Measurements from ENCODE around the gene MACROD2.
"Not testable (repeated sequence)": the region's sequence is repeated elsewhere in the genome, so short reads cannot be mapped to it uniquely, and the experiment has no call there.

Gene MACROD2

GRCh38 chr20:15345287-15345686 is 1350.0 kb downstream of the MACROD2 start:
- no peak for DNase-seq (ENCODE audit: extremely low read depth in 1 of 2, low read depth in 1 of 2)

GRCh38 chr20:15346657-15347280 is 1351.5 kb downstream of the MACROD2 start:
- no peak for DNase-seq (ENCODE audit: extremely low read depth in 1 of 2, low read depth in 1 of 2)

GRCh38 chr20:15359056-15359455 is 1363.7 kb downstream of the MACROD2 start:
- DNase-seq (ENCODE audit: extremely low read depth in 1 of 2, low read depth in 1 of 2) = no peak

GRCh38 chr20:15362849-15363248 is 1367.5 kb downstream of the MACROD2 start:
- no peak for DNase-seq (ENCODE audit: extremely low read depth in 1 of 2, low read depth in 1 of 2)

GRCh38 chr20:15364781-15365180 is 1369.5 kb downstream of the MACROD2 start:
- no peak for DNase-seq (ENCODE audit: extremely low read depth in 1 of 2, low read depth in 1 of 2)

- DNase-seq (ENCODE audit: extremely low read depth in 1 of 2, low read depth in 1 of 2) = no peak
Observed at GRCh38 chr20:15370370-15370769, 1375.1 kb downstream of the MACROD2 start.

- no peak for DNase-seq (ENCODE audit: extremely low read depth in 1 of 2, low read depth in 1 of 2)
Observed at GRCh38 chr20:15374682-15375081, 1379.4 kb downstream of the MACROD2 start.

GRCh38 chr20:15375836-15376235 is 1380.5 kb downstream of the MACROD2 start:
- DNase-seq (ENCODE audit: extremely low read depth in 1 of 2, low read depth in 1 of 2) = no peak

- not testable (repeated sequence) for DNase-seq (ENCODE audit: extremely low read depth in 1 of 2, low read depth in 1 of 2)
Observed at GRCh38 chr20:15377603-15378002, 1382.3 kb downstream of the MACROD2 start.

- DNase-seq (ENCODE audit: extremely low read depth in 1 of 2, low read depth in 1 of 2) = no peak
Observed at GRCh38 chr20:15378151-15378550, 1382.8 kb downstream of the MACROD2 start.

GRCh38 chr20:15379681-15380296 is 1384.5 kb downstream of the MACROD2 start:
- DNase-seq (ENCODE audit: extremely low read depth in 1 of 2, low read depth in 1 of 2) = no peak

GRCh38 chr20:15380770-15381169 is 1385.5 kb downstream of the MACROD2 start:
- DNase-seq (ENCODE audit: extremely low read depth in 1 of 2, low read depth in 1 of 2) = no peak

GRCh38 chr20:15387228-15387627 is 1391.9 kb downstream of the MACROD2 start:
- DNase-seq (ENCODE audit: extremely low read depth in 1 of 2, low read depth in 1 of 2) = no peak

GRCh38 chr20:15395457-15395856 is 1400.1 kb downstream of the MACROD2 start:
- no peak for DNase-seq (ENCODE audit: extremely low read depth in 1 of 2, low read depth in 1 of 2)

- DNase-seq (ENCODE audit: extremely low read depth in 1 of 2, low read depth in 1 of 2) = no peak
Observed at GRCh38 chr20:15396026-15396425, 1400.7 kb downstream of the MACROD2 start.

- no peak for DNase-seq (ENCODE audit: extremely low read depth in 1 of 2, low read depth in 1 of 2)
Observed at GRCh38 chr20:15396900-15397299, 1401.6 kb downstream of the MACROD2 start.

GRCh38 chr20:15399781-15400180 is 1404.5 kb downstream of the MACROD2 start:
- DNase-seq (ENCODE audit: extremely low read depth in 1 of 2, low read depth in 1 of 2) = no peak

- no peak for DNase-seq (ENCODE audit: extremely low read depth in 1 of 2, low read depth in 1 of 2)
Observed at GRCh38 chr20:15406072-15406471, 1410.8 kb downstream of the MACROD2 start.

GRCh38 chr20:15411781-15412180 is 1416.5 kb downstream of the MACROD2 start:
- DNase-seq (ENCODE audit: extremely low read depth in 1 of 2, low read depth in 1 of 2) = no peak

GRCh38 chr20:15415908-15416307 is 1420.6 kb downstream of the MACROD2 start:
- DNase-seq (ENCODE audit: extremely low read depth in 1 of 2, low read depth in 1 of 2) = no peak

GRCh38 chr20:15419856-15420255 is 1424.5 kb downstream of the MACROD2 start:
- DNase-seq (ENCODE audit: extremely low read depth in 1 of 2, low read depth in 1 of 2) = no peak

- no peak for DNase-seq (ENCODE audit: extremely low read depth in 1 of 2, low read depth in 1 of 2)
Observed at GRCh38 chr20:15422966-15423365, 1427.7 kb downstream of the MACROD2 start.

GRCh38 chr20:15439551-15439950 is 1444.2 kb downstream of the MACROD2 start:
- DNase-seq (ENCODE audit: extremely low read depth in 1 of 2, low read depth in 1 of 2) = no peak
